ENCODE data around the gene MAVS. TPM values are rescaled to one million over a fixed set of nuclear protein-coding genes. Genes with fewer than 3 reads are reported as not detected.
"Not testable (repeated sequence)": the region's sequence is repeated elsewhere in the genome, so short reads cannot be mapped to it uniquely, and the experiment has no call there.

Gene MAVS
- total RNA-seq, 2 experiments from 2014 or later = 23.2 to 25.9 TPM

- CTCF ChIA-PET = interaction anchor here (0.9 kb wide), 1 partner anchor 50 kb away, joined by 3 read pairs; no protein-coding TSS in a partner anchor
- peaks cover 3% of the 10 kb centered on the region for H3K36me3 Mint-ChIP-seq (ENCODE audit: low read depth)
- intact Hi-C loops (cut with DNase I, micrococcal nuclease) = no loop called here
- no peaks in the 10 kb centered on the region for H3K4me1 Mint-ChIP-seq
- ATAC-seq (no peak), DNase-seq (no peak)
- POLR2A ChIA-PET = no interaction called here
- no peak overlapping the region for H3K4me3 Mint-ChIP-seq
- no peaks in the 10 kb centered on the region for H3K9me3 Mint-ChIP-seq (ENCODE audit: low read depth)
- no peaks in the 10 kb centered on the region for H3K27me3 Mint-ChIP-seq
- H3K27ac Mint-ChIP-seq = no peak overlapping the region
These were observed 17.8 kb upstream of the MAVS start for GRCh38 chr20:3828798-3829197.

- DNase-seq; intact Hi-C loops (cut with DNase I, micrococcal nuclease); H3K4me3 Mint-ChIP-seq; POLR2A ChIA-PET; H3K36me3 Mint-ChIP-seq (ENCODE audit: low read depth); ATAC-seq; H3K4me1 Mint-ChIP-seq; H3K27ac Mint-ChIP-seq; H3K27me3 Mint-ChIP-seq; H3K9me3 Mint-ChIP-seq (ENCODE audit: low read depth): not testable (repeated sequence)
- CTCF ChIA-PET = interaction anchor here (1.2 kb wide), 1 partner anchor 10 kb away, joined by 5 read pairs; the partner anchor contains the start of gene AP5S1
These were observed 16.7 kb upstream of the MAVS start for GRCh38 chr20:3829891-3830290.

- intact Hi-C loops (cut with DNase I, micrococcal nuclease) = no loop called here
- Mint-ChIP-seq H3K4me3 (no peak overlapping the region), H3K9me3 (ENCODE audit: low read depth) (no peaks in the 10 kb centered on the region), H3K36me3 (ENCODE audit: low read depth) (no peaks in the 10 kb centered on the region), H3K4me1 (peaks cover 2% of the 10 kb centered on the region), H3K27ac (no peak overlapping the region), H3K27me3 (no peaks in the 10 kb centered on the region)
- DNase-seq = no peak
- ChIA-PET POLR2A (no interaction called here), CTCF (interaction anchor here (0.7 to 1.6 kb wide), 4 partner anchors 15 to 338 kb away, joined by 3 to 5 read pairs (median 4); partner anchors contain the start of gene AP5S1)
- no peak for ATAC-seq
These were observed 10.5 kb upstream of the MAVS start for GRCh38 chr20:3836132-3836531.

GRCh38 chr20:3839328-3839727 is 7.3 kb upstream of the MAVS start:
- H3K9me3 Mint-ChIP-seq (ENCODE audit: low read depth) = no peaks in the 10 kb centered on the region
- ChIA-PET CTCF (interaction anchor here (0.6 to 0.8 kb wide), 2 partner anchors 120 to 1317 kb away, joined by 3 read pairs; no protein-coding TSS in a partner anchor), POLR2A (interaction anchor here (0.5 kb wide), 1 partner anchor 73 kb away, joined by 3 read pairs; no protein-coding TSS in a partner anchor)
- H3K4me1 Mint-ChIP-seq = peaks cover 2% of the 10 kb centered on the region
- no peaks in the 10 kb centered on the region for H3K27me3 Mint-ChIP-seq
- no peak overlapping the region for H3K4me3 Mint-ChIP-seq
- intact Hi-C loops (cut with DNase I, micrococcal nuclease) = no loop called here
- no peaks in the 10 kb centered on the region for H3K36me3 Mint-ChIP-seq (ENCODE audit: low read depth)
- no peak for ATAC-seq
- DNase-seq = no peak
- no peak overlapping the region for H3K27ac Mint-ChIP-seq

GRCh38 chr20:3840201-3840600 is 6.4 kb upstream of the MAVS start:
- H3K9me3 Mint-ChIP-seq (ENCODE audit: low read depth); CTCF ChIA-PET; ATAC-seq; H3K27me3 Mint-ChIP-seq; DNase-seq; intact Hi-C loops (cut with DNase I, micrococcal nuclease); H3K36me3 Mint-ChIP-seq (ENCODE audit: low read depth); H3K4me1 Mint-ChIP-seq; H3K27ac Mint-ChIP-seq; H3K4me3 Mint-ChIP-seq: not testable (repeated sequence)
- POLR2A ChIA-PET = interaction anchor here (0.5 kb wide), 1 partner anchor 74 kb away, joined by 3 read pairs; no protein-coding TSS in a partner anchor

- intact Hi-C loops (cut with DNase I, micrococcal nuclease) = no loop called here
- no peaks in the 10 kb centered on the region for H3K9me3 Mint-ChIP-seq (ENCODE audit: low read depth)
- DNase-seq (no peak), ATAC-seq (no peak)
- CTCF ChIA-PET = interaction anchor here (0.7 kb wide), 1 partner anchor 10 kb away, joined by 4 read pairs; no protein-coding TSS in a partner anchor
- H3K27me3 Mint-ChIP-seq = no peaks in the 10 kb centered on the region
- H3K4me3 Mint-ChIP-seq = no peak overlapping the region
- peaks cover 8% of the 10 kb centered on the region for H3K4me1 Mint-ChIP-seq
- POLR2A ChIA-PET = no interaction called here
- H3K36me3 Mint-ChIP-seq (ENCODE audit: low read depth) = no peaks in the 10 kb centered on the region
- no peak overlapping the region for H3K27ac Mint-ChIP-seq
These were observed 4.2 kb upstream of the MAVS start for GRCh38 chr20:3842348-3842930.

GRCh38 chr20:3843490-3843889 is 3.1 kb upstream of the MAVS start:
- H3K36me3 Mint-ChIP-seq (ENCODE audit: low read depth) = no peaks in the 10 kb centered on the region
- ATAC-seq (no peak), DNase-seq (no peak)
- no peak overlapping the region for H3K27ac Mint-ChIP-seq
- peaks cover 18% of the 10 kb centered on the region for H3K4me1 Mint-ChIP-seq
- intact Hi-C loops (cut with DNase I, micrococcal nuclease) = no loop called here
- CTCF ChIA-PET = interaction anchor here (0.6 to 0.7 kb wide), 6 partner anchors 9 to 231 kb away, joined by 3 to 4 read pairs (median 4); partner anchors contain the start of gene ADISSP
- no peaks in the 10 kb centered on the region for H3K27me3 Mint-ChIP-seq
- POLR2A ChIA-PET = no interaction called here
- H3K4me3 Mint-ChIP-seq = no peak overlapping the region
- no peaks in the 10 kb centered on the region for H3K9me3 Mint-ChIP-seq (ENCODE audit: low read depth)

GRCh38 chr20:3843990-3844619 is 2.5 kb upstream of the MAVS start:
- H3K27ac Mint-ChIP-seq; H3K27me3 Mint-ChIP-seq; H3K9me3 Mint-ChIP-seq (ENCODE audit: low read depth); intact Hi-C loops (cut with DNase I, micrococcal nuclease); POLR2A ChIA-PET; H3K36me3 Mint-ChIP-seq (ENCODE audit: low read depth); ATAC-seq; H3K4me3 Mint-ChIP-seq; DNase-seq: not testable (repeated sequence)
- peaks cover 23% of the 10 kb centered on the region for H3K4me1 Mint-ChIP-seq
- CTCF ChIA-PET = interaction anchor here (0.6 to 2.2 kb wide), 5 partner anchors 10 to 95 kb away, joined by 3 to 14 read pairs (median 4); partner anchors contain the start of gene AP5S1

- no peaks in the 10 kb centered on the region for H3K36me3 Mint-ChIP-seq (ENCODE audit: low read depth)
- ChIA-PET CTCF (interaction anchor here (1.3 kb wide), 1 partner anchor 59 kb away, joined by 4 read pairs; no protein-coding TSS in a partner anchor), POLR2A (no interaction called here)
- ATAC-seq (no peak), DNase-seq (no peak)
- H3K4me1 Mint-ChIP-seq = peaks cover 22% of the 10 kb centered on the region
- H3K4me3 Mint-ChIP-seq = peak overlapping the region; percentile 88
- intact Hi-C loops (cut with DNase I, micrococcal nuclease) = loop anchor here (1.0 to 2.0 kb wide), 8 partner anchors 26 to 169 kb away; partner anchors contain the start of genes AP5S1 (in 2 of the 2), CDC25B (in 1 of the 2), CENPB (in 1 of the 2) and PANK2 (in 1 of the 2)
- no peaks in the 10 kb centered on the region for H3K9me3 Mint-ChIP-seq (ENCODE audit: low read depth)
- H3K27ac Mint-ChIP-seq = peak overlapping the region; percentile 84
- no peaks in the 10 kb centered on the region for H3K27me3 Mint-ChIP-seq
These were observed 275 bp upstream of the MAVS start for GRCh38 chr20:3846378-3846739.

- Mint-ChIP-seq H3K9me3 (ENCODE audit: low read depth) (no peaks in the 10 kb centered on the region), H3K4me1 (peaks cover 22% of the 10 kb centered on the region), H3K4me3 (peak overlapping the region; percentile 88), H3K36me3 (ENCODE audit: low read depth) (no peaks in the 10 kb centered on the region), H3K27me3 (no peaks in the 10 kb centered on the region), H3K27ac (peak overlapping the region; percentile 80)
- ChIA-PET POLR2A (no interaction called here), CTCF (interaction anchor here (1.1 to 1.2 kb wide), 2 partner anchors 17 to 57 kb away, joined by 3 read pairs; no protein-coding TSS in a partner anchor)
- ATAC-seq (no peak), DNase-seq (peak; percentile 16)
- intact Hi-C loops (cut with DNase I, micrococcal nuclease) = loop anchor here (2.0 kb wide), 3 partner anchors 51 to 95 kb away; partner anchors contain the start of genes CDC25B (in 1 of the 2) and CENPB (in 1 of the 2)
These were observed 851 bp downstream of the MAVS start for GRCh38 chr20:3847429-3847940.

GRCh38 chr20:3848565-3848964 is 1.9 kb downstream of the MAVS start:
- intact Hi-C loops (cut with DNase I, micrococcal nuclease) = no loop called here
- ATAC-seq = no peak
- ChIA-PET POLR2A (interaction anchor here (0.6 kb wide), 1 partner anchor 142 kb away, joined by 3 read pairs; no protein-coding TSS in a partner anchor), CTCF (interaction anchor here (0.6 kb wide), 2 partner anchors 81 to 84 kb away, joined by 3 to 4 read pairs; partner anchors contain the start of gene ADISSP)
- Mint-ChIP-seq H3K36me3 (ENCODE audit: low read depth) (no peaks in the 10 kb centered on the region), H3K4me1 (peaks cover 22% of the 10 kb centered on the region), H3K4me3 (peak overlapping the region; percentile 88), H3K27me3 (no peaks in the 10 kb centered on the region), H3K9me3 (ENCODE audit: low read depth) (no peaks in the 10 kb centered on the region), H3K27ac (peak overlapping the region; percentile 33)
- no peak for DNase-seq
